ENCODE measurements around the gene OTUB1.
"Not testable (repeated sequence)": the region's sequence is repeated elsewhere in the genome, so short reads cannot be mapped to it uniquely, and the experiment has no call there.

OTUB1 gene

DNA sequence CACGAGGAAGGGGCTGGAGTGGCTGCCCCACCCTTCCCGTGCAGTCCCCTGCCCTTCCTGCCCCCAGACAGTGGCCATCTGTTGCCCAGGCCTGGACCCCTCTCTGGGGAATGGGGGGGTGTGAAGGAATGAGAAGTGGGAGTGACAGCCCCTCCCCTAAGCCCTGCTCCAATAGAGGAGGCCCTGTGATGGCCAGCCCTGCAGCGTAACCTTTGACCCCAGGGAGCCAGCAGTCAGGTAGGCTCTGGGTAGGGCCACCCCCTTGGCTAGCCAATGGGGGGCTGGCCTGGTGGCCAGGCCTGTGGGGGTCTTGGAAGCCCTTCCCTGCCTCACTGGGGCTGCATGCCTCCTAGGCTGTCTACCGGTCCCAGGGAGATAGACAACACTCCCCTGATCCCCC is 56.1 kb downstream of the OTUB1 start:
- DNase-seq (ENCODE audit: low read depth in 2 of 2): no peak

DNA sequence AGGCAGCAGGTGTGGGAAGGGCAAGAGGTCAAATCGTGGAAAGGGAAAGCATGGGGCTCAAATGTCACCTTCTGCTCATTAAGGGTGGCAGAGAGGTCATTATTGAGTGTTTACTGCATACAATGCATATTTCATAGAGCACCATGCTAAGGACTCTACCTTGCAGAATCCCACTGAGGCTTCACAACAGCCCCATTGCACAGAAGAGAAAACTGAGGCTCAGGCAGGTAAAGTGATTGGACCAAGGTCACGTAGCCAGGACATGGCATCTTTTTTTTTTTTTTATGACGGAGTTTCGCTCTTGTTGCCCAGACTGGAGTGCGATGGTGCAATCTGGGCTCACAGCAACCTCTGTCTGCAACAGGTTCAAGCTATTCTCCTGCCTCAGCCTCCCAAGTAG is 57.3 kb downstream of the OTUB1 start:
- DNase-seq (ENCODE audit: low read depth in 2 of 2): no peak

DNA sequence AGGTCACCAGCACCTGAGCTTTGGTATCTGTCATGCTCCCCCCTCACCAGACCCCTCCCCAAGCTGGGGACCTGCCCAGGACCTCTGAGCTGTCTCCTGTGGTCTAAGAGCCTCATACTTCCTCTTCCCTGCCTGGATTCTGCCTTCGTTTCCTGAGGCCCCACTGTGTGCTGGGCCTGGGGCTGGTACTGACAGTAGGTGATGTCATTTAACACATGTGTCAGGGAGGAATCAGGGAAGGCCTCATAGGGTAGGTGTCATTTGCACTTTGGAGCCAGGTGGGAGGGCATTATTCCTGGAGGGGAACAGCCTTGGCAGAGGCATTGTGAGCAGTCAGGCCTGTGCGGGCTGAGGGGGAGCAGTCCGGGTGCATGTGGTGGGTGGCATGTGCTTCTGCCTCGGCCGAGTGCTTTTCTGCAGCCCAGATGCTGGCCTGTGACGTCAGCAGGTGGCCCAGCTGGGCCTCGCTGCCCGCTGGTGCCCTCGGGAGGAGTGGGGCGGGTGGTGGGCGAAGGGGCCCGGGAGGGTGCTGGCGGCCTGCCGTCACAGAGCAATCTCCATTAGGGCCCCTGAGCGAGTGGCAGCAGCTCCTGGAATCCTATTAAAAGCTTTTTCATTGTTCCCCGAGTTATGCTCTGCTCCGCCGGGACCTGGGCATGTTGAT is 58.6 kb downstream of the OTUB1 start:
- no peak for DNase-seq (ENCODE audit: low read depth in 2 of 2)

DNA sequence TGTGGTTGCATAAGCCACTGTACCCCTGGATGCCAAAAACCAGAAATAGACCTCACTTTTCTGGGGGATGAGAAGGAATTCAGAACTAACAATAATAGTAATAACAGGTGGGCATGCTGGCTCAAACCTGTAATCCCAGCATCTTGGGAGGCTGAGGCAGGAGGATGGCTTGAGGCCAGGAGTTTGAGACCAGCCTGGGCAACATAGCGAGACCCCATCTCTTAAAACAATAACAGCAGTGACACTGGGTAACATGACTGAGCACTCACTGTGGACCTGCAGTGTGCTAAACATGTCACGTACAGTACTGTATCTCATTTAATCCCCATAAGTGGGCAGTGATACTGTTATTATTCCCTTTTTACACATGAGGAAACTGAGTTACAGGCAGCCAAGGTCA is 59.5 kb downstream of the OTUB1 start:
- DNase-seq (ENCODE audit: low read depth in 2 of 2): no peak

DNA sequence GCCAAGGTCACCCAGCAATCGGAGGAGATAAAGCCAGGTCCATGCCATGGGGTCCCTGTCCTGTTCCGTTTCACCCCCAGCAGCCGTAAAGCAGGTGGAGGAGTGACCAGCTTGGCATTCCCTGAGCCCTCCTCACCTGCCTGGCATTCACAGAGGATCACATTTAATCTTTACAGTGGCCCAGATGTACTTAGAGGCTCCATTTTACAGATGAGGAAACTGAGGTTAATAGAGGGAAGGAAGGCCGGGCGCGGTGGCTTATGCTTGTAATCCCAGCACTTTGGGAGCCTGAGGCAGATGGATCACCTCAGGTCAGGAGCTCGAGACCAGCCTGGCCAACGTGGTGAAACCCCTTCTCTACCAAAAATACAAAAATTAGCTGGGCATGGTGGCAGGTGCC is 61.1 kb downstream of the OTUB1 start:
- not testable (repeated sequence) for DNase-seq (ENCODE audit: low read depth in 2 of 2)
